Measurements from ENCODE around the gene GPR68.

GRCh38 chr14:91220581-91221000 lies 23.9 kb downstream of the GPR68 start:
- TF ChIP-seq CEBPB (IDR thresholded peaks at IDR 0.05) (no peak), NFIC (IDR thresholded peaks at IDR 0.05) (no peak), EP300 (IDR thresholded peaks at IDR 0.05; ENCODE audit: borderline replicate concordance) (no peak), REST (IDR thresholded peaks at IDR 0.05; ENCODE audit: low read depth) (no peak), TCF12 (IDR thresholded peaks at IDR 0.05; ENCODE audit: low read depth) (no peak), RAD21 (IDR thresholded peaks at IDR 0.05; ENCODE audit: low read depth) (no peak), EGR1 (IDR thresholded peaks at IDR 0.05) (no peak)

Data from Ishikawa (cell line).